Left ventricle myocardium inferior (tissue), 1 donor: ENCODE results near the gene DOK4. TPM values are rescaled to one million over a fixed set of nuclear protein-coding genes. Genes with fewer than 3 reads are reported as not detected.
"Not testable (repeated sequence)": the region's sequence is repeated elsewhere in the genome, so short reads cannot be mapped to it uniquely, and the experiment has no call there.

ENCODE experiments used
- DNase-seq: peaks from one replicate; pipeline ENCODE4 v3.0.0-alpha.2; 2020
- H3K27ac ChIP-seq: fragments of 200-600 bp; replicated peaks from 2 replicates; pipeline ENCODE4 v1.8.0; 2021
- H3K27me3 ChIP-seq: fragments of 200-600 bp; 2 replicates; pipeline ENCODE4 v1.8.0; 2021; ENCODE audit warnings: low read depth
- H3K36me3 ChIP-seq: fragments of 200-600 bp; 2 replicates; pipeline ENCODE4 v1.8.0; 2021
- H3K4me1 ChIP-seq: fragments of 200-600 bp; 2 replicates; pipeline ENCODE4 v1.8.0; 2021
- H3K4me3 ChIP-seq: fragments of 200-600 bp; 2 replicates; pipeline ENCODE4 v1.8.0; 2021; ENCODE audit warnings: mild to moderate bottlenecking, moderate library complexity
- H3K9me3 ChIP-seq: fragments of 200-600 bp; replicated peaks from 2 replicates; pipeline ENCODE4 v1.8.0; 2021
- CTCF ChIP-seq: fragments of 200-600 bp; IDR thresholded peaks from 2 replicates; pipeline ENCODE4 v1.8.0; 2021; ENCODE audit warnings: antibody characterized with exemption, mild to moderate bottlenecking, borderline replicate concordance
- intact Hi-C: fragments of 100-400 bp; cut with micrococcal nuclease; formaldehyde crosslinking; loops from one replicate; pipeline ENCODE4 v1.11.0; 2022
- total RNA-seq: library from RNA; stranded (reverse); fragmentation: NEBNext Ultra II Directional; extraction: Animal tissue kit (Norgen Biotek cat#: 25700); gene quantifications from one replicate; pipeline ENCODE4 v1.2.1, GENCODE V29; 2021
- donor health status: DM: no; HTN: yes; CAD: no; lungs with severe emphysema.

Gene DOK4
- total RNA-seq, 1 donor from 2014 or later, result 10.0 TPM

DNA sequence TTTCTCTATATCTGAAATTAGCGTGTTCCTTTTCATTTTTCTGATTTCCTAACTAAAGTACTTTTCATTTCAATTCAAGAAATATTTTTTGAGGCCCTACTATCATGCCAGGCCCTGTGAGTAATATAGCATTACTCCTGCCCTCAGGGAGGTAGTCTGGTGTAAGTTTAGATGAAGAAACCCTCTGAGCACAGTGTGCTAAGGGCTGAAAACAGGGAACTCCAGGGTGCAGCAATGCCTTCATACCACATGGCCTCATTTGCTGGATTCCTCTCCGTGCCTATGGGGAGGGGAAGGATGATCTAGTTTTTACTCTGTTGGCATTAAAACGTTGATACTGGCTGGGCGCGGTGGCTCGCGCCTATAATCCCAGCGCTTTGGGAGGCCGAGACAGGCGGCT is 34.3 kb downstream of the DOK4 start:
- H3K9me3 ChIP-seq, result no peaks in the 10 kb centered on the region
- peaks cover 63% of the 10 kb centered on the region for H3K36me3 ChIP-seq
- no peak overlapping the region for H3K27ac ChIP-seq
- H3K4me1 ChIP-seq, result peaks cover 32% of the 10 kb centered on the region
- H3K4me3 ChIP-seq, result no peak overlapping the region
- DNase-seq, result no peak
- H3K27me3 ChIP-seq, result no peaks in the 10 kb centered on the region
- intact Hi-C loops, result no loop called here
- TF ChIP-seq CTCF, result no peak

DNA sequence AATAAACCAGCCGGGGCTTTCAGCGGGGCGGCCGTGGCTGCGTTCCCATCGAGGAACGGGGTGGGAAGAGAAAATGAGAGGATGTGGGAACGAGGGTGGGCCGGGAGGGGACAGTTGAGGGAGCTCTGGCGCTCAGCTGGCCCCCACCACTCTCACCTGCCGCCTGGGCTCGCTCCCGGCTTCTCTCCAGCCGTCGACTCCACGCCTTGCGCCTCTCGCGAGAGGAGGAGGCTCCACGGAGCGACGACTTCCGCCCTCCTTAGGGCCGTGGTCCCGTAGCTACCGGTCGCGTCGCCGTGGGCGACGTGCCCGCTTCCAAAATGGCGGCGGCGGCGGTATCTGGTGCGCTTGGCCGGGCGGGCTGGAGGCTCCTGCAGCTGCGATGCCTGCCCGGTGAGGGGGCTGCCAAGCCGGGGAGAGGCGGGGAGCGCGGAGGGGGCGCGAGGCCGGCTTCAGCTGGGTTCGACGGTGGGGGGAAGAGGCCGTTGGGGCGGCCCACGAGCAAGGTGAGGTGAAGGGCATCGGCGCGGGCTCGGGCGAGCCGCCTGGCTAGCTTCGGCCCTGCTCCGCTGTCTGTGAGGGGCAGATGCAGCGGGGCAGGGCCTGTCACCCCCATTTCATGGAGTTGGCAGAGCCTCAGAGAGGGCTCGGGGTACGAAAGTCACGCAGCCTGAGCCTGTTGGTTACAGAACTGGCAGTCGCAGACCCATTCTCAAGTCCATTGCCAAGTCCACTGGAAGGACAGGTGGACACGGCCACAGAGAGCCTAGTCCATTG is 38.9 kb downstream of the DOK4 start, which contains the start of the genes CIAPIN1 and COQ9:
CIAPIN1 (minus strand) TSS at position 200 of the 777 bp plus-strand sequence. CDS start 6,457 bp downstream, outside the sequence.
COQ9 (plus strand) TSS at position 294 of the 777 bp plus-strand sequence; CDS start at position 321, 27 bp downstream.
- Histone ChIP-seq H3K4me3 (peak within 1 kb of the TSS; percentile 98), H3K4me1 (peaks cover 63% of the 10 kb centered on the region), H3K27me3 (no peaks in the 10 kb centered on the region), H3K9me3 (no peaks in the 10 kb centered on the region), H3K36me3 (peaks cover 17% of the 10 kb centered on the region), H3K27ac (peak within 1 kb of the TSS; percentile 98)
- intact Hi-C loops, result no loop called here
- TF ChIP-seq CTCF, result no peak
- peak; percentile 96 for DNase-seq

DNA sequence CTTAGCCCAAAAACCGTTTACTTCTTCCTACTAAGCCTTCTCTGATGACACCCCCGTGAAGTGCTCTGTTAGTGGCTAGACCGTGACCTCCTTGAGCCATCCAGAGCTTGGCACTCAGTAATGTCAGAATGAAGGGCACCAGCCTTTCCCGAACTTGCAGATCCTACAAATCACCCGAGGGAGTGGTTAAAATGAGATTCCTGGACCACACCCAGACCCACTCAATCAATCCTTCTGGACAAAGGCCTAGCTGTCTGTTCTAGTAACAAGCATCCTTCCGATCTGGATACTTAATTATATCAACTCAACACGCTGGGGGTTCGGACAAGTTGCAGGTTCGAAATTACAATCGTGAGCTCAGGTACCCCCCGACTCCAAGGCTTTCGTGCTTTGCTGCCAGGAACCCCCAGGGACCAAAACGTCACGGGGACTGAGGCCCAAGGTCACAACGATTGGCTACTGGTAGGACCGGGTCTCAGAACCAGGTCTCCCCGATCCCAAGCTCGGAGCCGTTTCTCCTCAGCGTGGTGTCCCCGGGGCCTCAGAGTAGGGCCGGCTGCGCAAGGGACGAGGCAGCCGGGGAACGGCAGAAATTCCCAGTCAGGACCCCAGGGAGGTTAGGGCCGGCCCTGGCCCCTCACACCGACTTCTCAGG is 39.6 kb downstream of the DOK4 start:
- Histone ChIP-seq H3K27ac (peak overlapping the region; percentile 98), H3K4me1 (peaks cover 63% of the 10 kb centered on the region), H3K4me3 (peak overlapping the region; percentile 98), H3K9me3 (no peaks in the 10 kb centered on the region), H3K27me3 (no peaks in the 10 kb centered on the region), H3K36me3 (peaks cover 15% of the 10 kb centered on the region)
- peak; percentile 36 for DNase-seq
- TF ChIP-seq CTCF, result no peak
- intact Hi-C loops, result no loop called here

GRCh38 chr16:57445510-57445909 is 40.8 kb downstream of the DOK4 start:
- H3K27me3 ChIP-seq, result no peaks in the 10 kb centered on the region
- H3K27ac ChIP-seq, result no peak overlapping the region
- H3K36me3 ChIP-seq, result peaks cover 10% of the 10 kb centered on the region
- no peak overlapping the region for H3K4me3 ChIP-seq
- no peak for TF ChIP-seq CTCF
- H3K9me3 ChIP-seq, result peaks cover 3% of the 10 kb centered on the region
- intact Hi-C loops, result no loop called here
- DNase-seq, result no peak
- H3K4me1 ChIP-seq, result peaks cover 57% of the 10 kb centered on the region

DNA sequence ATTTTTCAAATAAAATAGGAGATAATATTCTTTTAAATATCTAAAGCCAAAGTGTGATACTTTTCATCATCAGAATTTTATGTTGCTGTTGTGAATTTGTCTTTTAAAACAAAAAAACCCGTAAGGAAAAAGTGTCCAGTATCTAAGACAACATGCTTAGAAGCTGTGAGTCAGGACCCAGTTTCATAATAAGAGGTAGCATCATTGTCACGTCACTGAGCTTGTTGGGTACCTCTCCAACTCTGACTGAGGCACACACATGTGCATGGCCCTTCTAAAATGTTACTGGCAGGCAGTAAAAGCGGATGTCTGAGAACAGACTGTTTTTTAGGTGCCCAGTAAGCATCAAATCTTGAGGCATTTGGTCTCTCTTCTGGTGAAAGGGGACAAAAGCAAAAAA is 41.6 kb downstream of the DOK4 start:
- no peak overlapping the region for H3K27ac ChIP-seq
- intact Hi-C loops, result no loop called here

DNA sequence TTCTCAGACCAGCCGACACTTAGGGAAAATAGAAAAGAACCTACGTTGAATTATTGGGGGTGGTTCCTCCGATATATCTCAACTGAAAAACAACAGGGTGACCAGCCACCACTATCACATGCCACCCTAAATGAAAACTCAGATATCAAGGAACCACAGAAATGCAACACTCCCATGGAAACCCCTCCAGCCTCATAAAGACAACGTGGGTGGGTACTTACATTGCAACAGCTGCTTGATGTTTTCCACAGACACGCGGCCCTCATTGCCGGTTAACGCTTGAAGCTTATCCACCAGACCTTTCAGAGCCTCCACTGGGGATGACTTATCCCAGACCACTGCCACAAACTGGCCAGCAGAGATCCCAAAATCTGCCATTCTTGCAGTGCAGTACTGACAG is 45.7 kb downstream of the DOK4 start:
- H3K27me3 ChIP-seq, intact Hi-C loops, H3K27ac ChIP-seq, H3K4me3 ChIP-seq, DNase-seq: not testable (repeated sequence)
- H3K4me1 ChIP-seq, result peaks cover 16% of the 10 kb centered on the region
- H3K36me3 ChIP-seq, result peaks cover 60% of the 10 kb centered on the region
- H3K9me3 ChIP-seq, result peaks cover 12% of the 10 kb centered on the region

More for the DNA sequence above, 41.6 kb downstream of the DOK4 start:
- DNase-seq, result no peak
- TF ChIP-seq CTCF, result no peak
- H3K4me1 ChIP-seq, result peaks cover 56% of the 10 kb centered on the region
- no peak overlapping the region for H3K4me3 ChIP-seq
- H3K36me3 ChIP-seq, result peaks cover 18% of the 10 kb centered on the region
- peaks cover 11% of the 10 kb centered on the region for H3K9me3 ChIP-seq
- H3K27me3 ChIP-seq, result no peaks in the 10 kb centered on the region

DNA sequence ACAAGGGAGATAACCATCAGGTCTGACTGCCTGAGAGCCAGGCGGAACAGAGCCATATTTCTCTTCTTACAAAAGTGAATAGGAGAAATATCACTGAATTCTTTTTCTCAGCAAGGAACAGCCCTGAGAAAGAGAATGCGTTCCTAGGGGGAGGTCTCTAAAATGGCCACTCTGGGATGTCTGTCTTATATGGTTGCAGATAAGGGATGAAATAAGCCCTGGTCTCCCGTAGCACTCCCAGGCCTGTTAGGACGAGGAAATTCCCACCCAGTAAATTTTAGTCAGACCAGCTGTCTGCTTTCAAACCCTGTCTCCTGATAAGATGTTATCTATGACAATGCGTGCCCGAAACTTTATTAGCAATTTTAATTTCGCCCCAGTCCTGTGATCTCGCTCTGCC is 46.3 kb downstream of the DOK4 start:
- Histone ChIP-seq H3K9me3 (peaks cover 12% of the 10 kb centered on the region), H3K4me1 (peaks cover 10% of the 10 kb centered on the region), H3K36me3 (peaks cover 66% of the 10 kb centered on the region)
- H3K4me3 ChIP-seq, DNase-seq, intact Hi-C loops, H3K27ac ChIP-seq, H3K27me3 ChIP-seq: not testable (repeated sequence)
